H1 (cell line): ENCODE results near the gene WDR27. TPM values are rescaled to one million over a fixed set of nuclear protein-coding genes. Genes with fewer than 3 reads are reported as not detected.

Experiments
- CHD7 ChIP-seq: fragments of 300-600 bp; sonication (generic); IDR thresholded peaks from 2 replicates; pipeline ENCODE4 v1.7.1; 2012; ENCODE audit warnings: low read length, moderate library complexity, mild to moderate bottlenecking, inconsistent platforms; ENCODE audit not compliant: insufficient replicate concordance
- JUND ChIP-seq: IDR thresholded peaks from 2 replicates; pipeline ENCODE4 v1.6.1; 2011; ENCODE audit warnings: mild to moderate bottlenecking, improper control_type of control experiment, low read length
- KDM4A ChIP-seq: IDR thresholded peaks from one replicate; pipeline ENCODE4 v1.7.1; 2012; ENCODE audit warnings: low read depth, mild to moderate bottlenecking, moderate library complexity, low read length, inconsistent platforms; ENCODE audit not compliant: severe bottlenecking
- NANOG ChIP-seq: IDR thresholded peaks from 2 replicates; pipeline ENCODE4 v1.6.1; 2011; ENCODE audit warnings: low read length, low read depth, mild to moderate bottlenecking, inconsistent platforms; ENCODE audit not compliant: insufficient read depth, poor library complexity, severe bottlenecking
- RNF2 ChIP-seq: fragments of 200-900, 300-1000 bp; sonication (generic); IDR thresholded peaks from 2 replicates; pipeline ENCODE4 v1.7.1; 2016; ENCODE audit warnings: borderline replicate concordance, low read depth, mild to moderate bottlenecking, antibody characterized with exemption, low read length; ENCODE audit not compliant: poor library complexity, severe bottlenecking; ENCODE audit errors: missing control alignments
- RXRA ChIP-seq: IDR thresholded peaks from 2 replicates; pipeline ENCODE4 v1.6.1; 2011; ENCODE audit warnings: low read depth, mild to moderate bottlenecking, low read length, moderate library complexity; ENCODE audit not compliant: insufficient read depth
- SIX5 ChIP-seq: IDR thresholded peaks from 2 replicates; pipeline ENCODE4 v1.6.1; 2011; ENCODE audit warnings: mild to moderate bottlenecking, low read depth, low read length
- TCF12 ChIP-seq: IDR thresholded peaks from 2 replicates; pipeline ENCODE4 v1.6.1; 2011; ENCODE audit warnings: low read depth, mild to moderate bottlenecking, low read length
- polyA plus RNA-seq, 7 experiments: library from polyadenylated mRNA; depleted of rRNA in 3 of 7; stranded (reverse) in 5 of 7; unstranded in 2 of 7; fragments of >200 nt in 5 of 7; fragments of 200-250 nt in 2 of 7; gene quantifications; 1 replicate in 5 of 7; 2 replicates in 1 of 7; 4 replicates in 1 of 7; pipeline versions ENCODE4 v1.2.1 to v1.2.3, GENCODE V29; 2011 to 2013; ENCODE audit warnings: missing spikeins in 2 of 7, mixed read lengths in 2 of 7
- total RNA-seq: library from RNA; stranded (reverse); fragmentation: NEBNext Ultra II Directional; extraction: Animal tissue kit (Norgen Biotek cat#: 25700); gene quantifications from 2 replicates; pipeline ENCODE4 v1.2.1, GENCODE V29; 2021

The WDR27 gene
- total and polyA plus RNA-seq, 2 of the 8 experiments (the other 6 are each of a cell fraction or from before 2014, with no cell fraction given), result 53.6 to 68.6 TPM

DNA sequence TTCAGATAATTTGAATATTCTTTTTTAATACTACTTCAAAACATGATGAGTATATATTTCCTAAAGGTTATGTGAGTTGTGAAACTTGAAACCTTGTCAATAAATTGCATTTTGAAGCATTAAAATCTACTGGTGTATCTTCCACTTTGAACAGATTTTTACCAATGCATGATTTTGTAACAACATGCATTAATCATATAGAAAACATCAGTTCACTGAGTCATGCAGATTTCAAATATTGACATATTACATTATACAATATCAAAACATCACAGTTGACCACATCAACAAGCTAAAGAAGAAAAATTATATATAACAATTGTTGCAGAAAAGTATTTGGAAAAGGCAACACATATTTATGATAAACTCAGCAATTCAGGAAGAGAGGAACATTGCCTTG lies 158.1 kb downstream of the WDR27 start (continued):
- TF ChIP-seq CHD7, result no peak
- TF ChIP-seq RNF2, result no peak
- TF ChIP-seq TCF12, result no peak
- no peak for TF ChIP-seq SIX5
- no peak for TF ChIP-seq RXRA
- no peak for TF ChIP-seq KDM4A
- TF ChIP-seq NANOG, result no peak
- TF ChIP-seq JUND, result no peak
